ENCODE data around the gene SLC9A9. TPM values are rescaled to one million over a fixed set of nuclear protein-coding genes. Genes with fewer than 3 reads are reported as not detected.

SLC9A9 gene
- total RNA-seq, 4 donors from 2014 or later: 13.4 to 15.0 (median 14.4) TPM

DNA sequence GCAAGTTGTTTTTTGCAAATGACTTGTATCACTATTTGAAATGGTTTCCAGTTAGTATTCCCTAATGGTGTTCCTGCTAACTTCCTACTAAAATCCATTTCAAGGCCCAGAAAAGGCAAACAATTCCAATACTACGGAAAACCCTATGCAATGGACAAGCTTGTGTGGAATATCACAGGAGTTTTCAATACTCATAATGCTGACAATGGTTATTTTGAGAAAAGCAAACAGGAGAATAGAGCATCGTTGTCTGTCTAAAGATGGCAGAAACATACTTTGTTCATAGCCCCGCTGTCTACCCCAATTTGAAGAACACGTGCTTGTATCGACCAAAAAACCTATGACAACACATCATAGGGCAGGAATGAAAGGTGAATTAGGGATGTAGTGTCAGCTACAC lies 400.8 kb downstream of the SLC9A9 start:
- peaks cover 7 to 11% (median 10%) of the 10 kb centered on the region in 4 donors for H3K4me1 ChIP-seq
- DNase-seq (ENCODE audit: extremely low spot score): no peak
- H3K36me3 ChIP-seq: no peaks in the 10 kb centered on the region
- no peaks in the 10 kb centered on the region for H3K27me3 ChIP-seq
- TF ChIP-seq EP300 (IDR thresholded peaks at IDR 0.05) (no peak), POLR2AphosphoS5 (IDR thresholded peaks at IDR 0.05) (no peak), POLR2A (IDR thresholded peaks at IDR 0.05; ENCODE audit: low read depth) (no peak)
- TF ChIP-seq, protein P1, sequence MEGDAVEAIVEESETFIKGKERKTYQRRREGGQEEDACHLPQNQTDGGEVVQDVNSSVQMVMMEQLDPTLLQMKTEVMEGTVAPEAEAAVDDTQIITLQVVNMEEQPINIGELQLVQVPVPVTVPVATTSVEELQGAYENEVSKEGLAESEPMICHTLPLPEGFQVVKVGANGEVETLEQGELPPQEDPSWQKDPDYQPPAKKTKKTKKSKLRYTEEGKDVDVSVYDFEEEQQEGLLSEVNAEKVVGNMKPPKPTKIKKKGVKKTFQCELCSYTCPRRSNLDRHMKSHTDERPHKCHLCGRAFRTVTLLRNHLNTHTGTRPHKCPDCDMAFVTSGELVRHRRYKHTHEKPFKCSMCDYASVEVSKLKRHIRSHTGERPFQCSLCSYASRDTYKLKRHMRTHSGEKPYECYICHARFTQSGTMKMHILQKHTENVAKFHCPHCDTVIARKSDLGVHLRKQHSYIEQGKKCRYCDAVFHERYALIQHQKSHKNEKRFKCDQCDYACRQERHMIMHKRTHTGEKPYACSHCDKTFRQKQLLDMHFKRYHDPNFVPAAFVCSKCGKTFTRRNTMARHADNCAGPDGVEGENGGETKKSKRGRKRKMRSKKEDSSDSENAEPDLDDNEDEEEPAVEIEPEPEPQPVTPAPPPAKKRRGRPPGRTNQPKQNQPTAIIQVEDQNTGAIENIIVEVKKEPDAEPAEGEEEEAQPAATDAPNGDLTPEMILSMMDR (IDR thresholded peaks at IDR 0.05): no peak
- no peak overlapping the region for H3K4me3 ChIP-seq
- H3K9me3 ChIP-seq: no peaks in the 10 kb centered on the region
- intact Hi-C loops (cut with DNase I): no loop called here
- no peak overlapping the region for H3K27ac ChIP-seq (replicated peaks in 1 of 4)
- 95% methylated on average over 5 of the region's 5 CpGs for WGBS

DNA sequence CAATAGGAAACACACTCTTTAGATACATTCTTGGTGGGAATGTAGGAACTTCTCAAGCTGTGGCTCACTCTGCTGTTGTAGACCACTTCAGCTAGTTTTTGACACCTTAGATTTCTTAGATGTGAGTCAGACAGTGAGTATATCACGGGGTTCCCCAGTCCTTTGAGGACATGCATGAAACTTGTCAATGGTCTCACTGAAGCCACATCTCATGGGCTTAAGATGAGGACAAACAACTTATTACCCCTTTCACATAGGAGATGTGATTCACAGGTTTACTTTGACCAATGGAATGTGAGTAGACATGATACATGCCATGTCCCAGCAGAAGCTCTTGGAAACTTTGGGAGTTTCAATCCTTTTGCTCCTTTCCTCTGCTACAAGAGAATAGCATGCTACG lies 403.1 kb downstream of the SLC9A9 start:
- 82% methylated on average over 2 of the region's 2 CpGs for WGBS
- DNase-seq (ENCODE audit: extremely low spot score): no peak
- Histone ChIP-seq H3K27me3 (no peaks in the 10 kb centered on the region), H3K9me3 (no peaks in the 10 kb centered on the region), H3K4me1 (peaks cover 7 to 11% (median 10%) of the 10 kb centered on the region in 4 donors), H3K27ac (replicated peaks in 1 of 4) (no peak overlapping the region), H3K36me3 (no peaks in the 10 kb centered on the region), H3K4me3 (no peak overlapping the region)
- TF ChIP-seq POLR2A (IDR thresholded peaks at IDR 0.05; ENCODE audit: low read depth) (no peak), EP300 (IDR thresholded peaks at IDR 0.05) (no peak), POLR2AphosphoS5 (IDR thresholded peaks at IDR 0.05) (no peak)
- TF ChIP-seq, protein P1 (IDR thresholded peaks at IDR 0.05): no peak
- intact Hi-C loops (cut with DNase I): no loop called here

DNA sequence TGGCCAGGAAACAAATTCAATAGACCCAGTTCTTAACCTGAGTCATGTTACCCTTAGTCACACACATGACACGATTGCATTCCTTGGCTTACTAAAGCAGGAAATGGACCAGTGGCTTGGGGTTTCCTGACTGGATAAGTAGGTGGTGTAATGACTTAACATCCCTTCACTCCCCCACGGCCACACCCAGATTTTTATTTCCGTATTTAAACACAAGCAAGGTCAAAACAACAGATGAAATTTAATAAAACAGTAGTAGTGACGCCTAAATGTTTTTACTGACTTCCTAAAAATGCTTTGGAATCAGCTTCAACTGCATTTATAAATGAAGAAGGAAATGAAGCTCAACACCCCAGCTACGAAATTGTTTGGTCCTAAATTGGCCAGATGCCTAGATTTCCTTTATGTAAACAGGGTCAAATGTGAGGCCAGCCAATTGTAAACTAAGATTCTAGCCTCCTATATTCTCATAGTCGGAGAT lies 404.4 kb downstream of the SLC9A9 start:
- intact Hi-C loops (cut with DNase I): no loop called here
- no peaks in the 10 kb centered on the region for H3K27me3 ChIP-seq
- TF ChIP-seq POLR2AphosphoS5 (IDR thresholded peaks at IDR 0.05) (peak; percentile 40 to 51), EP300 (IDR thresholded peaks at IDR 0.05) (no peak)
- H3K4me1 ChIP-seq: peaks cover 7 to 11% (median 10%) of the 10 kb centered on the region in 4 donors
- H3K4me3 ChIP-seq: no peak overlapping the region
- 38% methylated on average over 6 of the region's 6 CpGs for WGBS
- H3K27ac ChIP-seq (replicated peaks in 1 of 4): peak overlapping the region; percentile 33 to 57 (median 52)
- no peaks in the 10 kb centered on the region for H3K9me3 ChIP-seq
- no peak for DNase-seq (ENCODE audit: extremely low spot score)
- H3K36me3 ChIP-seq: no peaks in the 10 kb centered on the region

DNA sequence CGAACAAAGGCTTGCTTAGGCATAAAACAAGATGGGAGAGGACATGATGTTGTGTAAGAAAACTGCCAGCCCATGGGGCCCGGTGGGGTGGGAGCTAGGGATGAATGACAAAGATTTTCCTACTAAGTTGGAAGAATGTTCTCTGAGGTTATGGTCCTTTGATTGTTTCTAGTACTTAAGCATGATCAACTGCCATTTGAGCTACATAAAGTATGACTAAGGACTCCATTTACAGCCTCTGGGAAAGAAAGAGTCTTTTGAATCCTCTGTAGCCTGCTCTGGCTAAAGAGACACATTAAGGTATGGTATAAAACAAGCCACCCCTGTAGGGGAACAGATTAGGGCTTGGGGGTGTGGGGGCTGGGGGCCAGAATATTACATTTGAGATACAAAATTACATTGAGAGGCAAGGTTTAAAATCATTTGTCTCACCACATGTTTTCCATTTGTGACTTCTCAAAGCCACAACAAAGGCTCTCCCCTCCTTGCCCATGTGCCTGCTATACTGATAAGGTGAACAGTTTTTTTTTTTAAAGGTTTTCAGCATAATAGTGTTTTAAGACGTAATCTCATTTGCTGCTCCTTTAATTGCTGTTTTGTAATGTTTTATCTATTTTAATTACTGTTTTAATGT lies 405.3 kb downstream of the SLC9A9 start:
- H3K27me3 ChIP-seq: no peaks in the 10 kb centered on the region
- H3K36me3 ChIP-seq: no peaks in the 10 kb centered on the region
- intact Hi-C loops (cut with DNase I): no loop called here
- 92% methylated on average over 3 of the region's 3 CpGs for WGBS
- H3K27ac ChIP-seq (replicated peaks in 1 of 4): no peak overlapping the region
- no peak overlapping the region for H3K4me3 ChIP-seq
- H3K4me1 ChIP-seq: peaks cover 7 to 11% (median 10%) of the 10 kb centered on the region in 4 donors
- no peaks in the 10 kb centered on the region for H3K9me3 ChIP-seq
- no peak for DNase-seq (ENCODE audit: extremely low spot score)
- no peak for TF ChIP-seq POLR2AphosphoS5 (IDR thresholded peaks at IDR 0.05)

DNA sequence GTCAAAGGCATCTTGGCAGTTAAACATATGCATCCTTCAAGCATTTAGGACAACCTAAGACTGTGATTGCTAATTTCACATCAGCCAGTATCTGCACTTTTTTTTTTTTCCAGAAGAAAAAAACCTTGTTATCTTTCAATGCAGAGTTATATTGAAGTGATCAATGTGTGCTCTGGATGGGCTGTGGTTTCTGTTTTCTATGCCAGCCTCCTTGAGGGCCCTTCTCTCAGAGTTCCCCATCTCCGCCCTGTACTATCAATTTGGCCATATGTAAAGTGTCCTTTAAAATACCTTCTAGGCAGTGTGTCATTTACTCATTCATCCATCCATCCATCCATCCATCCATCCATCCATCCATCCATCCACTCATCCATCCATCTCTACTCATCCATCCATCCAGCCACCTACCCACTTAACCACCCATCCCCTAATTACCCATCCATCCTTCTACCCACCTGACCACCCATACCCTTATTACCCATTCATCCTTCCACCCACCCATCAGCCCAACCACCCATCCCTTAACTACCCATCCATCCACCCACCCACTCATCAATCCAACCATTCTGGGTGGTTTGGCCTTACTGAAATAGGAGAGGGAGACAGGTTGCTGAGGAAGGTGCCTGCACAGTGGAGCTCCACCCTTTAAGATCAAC lies 406.6 kb downstream of the SLC9A9 start:
- no peak overlapping the region for H3K4me3 ChIP-seq
- intact Hi-C loops (cut with DNase I): no loop called here
- H3K36me3 ChIP-seq: no peaks in the 10 kb centered on the region
- no peak for DNase-seq (ENCODE audit: extremely low spot score)
- H3K27ac ChIP-seq (replicated peaks in 1 of 4): no peak overlapping the region
- TF ChIP-seq EP300 (IDR thresholded peaks at IDR 0.05) (no peak), POLR2A (IDR thresholded peaks at IDR 0.05; ENCODE audit: low read depth) (no peak), POLR2AphosphoS5 (IDR thresholded peaks at IDR 0.05) (no peak)
- TF ChIP-seq, protein P1 (IDR thresholded peaks at IDR 0.05): no peak
- H3K4me1 ChIP-seq: peaks cover 7 to 11% (median 10%) of the 10 kb centered on the region in 4 donors
- no peaks in the 10 kb centered on the region for H3K27me3 ChIP-seq
- 96% methylated on average over 1 of the region's 1 CpG for WGBS
- H3K9me3 ChIP-seq: no peaks in the 10 kb centered on the region

All from esophagus muscularis mucosa (tissue), 4 donors.